Loucy (cell line): ENCODE measurements around the gene JAG2.

Experiments
- EZH2phosphoT487 ChIP-seq: fragments of 200-600 bp; IDR thresholded peaks from 2 replicates; pipeline ENCODE4 v1.6.1; 2018; ENCODE audit warnings: antibody characterized with exemption, mild to moderate bottlenecking, moderate library complexity, borderline replicate concordance
- TF ChIP-seq, protein P1 (sequence below): fragments of 200-600 bp; sonication (generic); conservative IDR thresholded peaks from 2 replicates; pipeline ENCODE4 v1.5.1; 2014; ENCODE audit warnings: mild to moderate bottlenecking, antibody characterized with exemption, low read length

- TF ChIP-seq, protein P1, sequence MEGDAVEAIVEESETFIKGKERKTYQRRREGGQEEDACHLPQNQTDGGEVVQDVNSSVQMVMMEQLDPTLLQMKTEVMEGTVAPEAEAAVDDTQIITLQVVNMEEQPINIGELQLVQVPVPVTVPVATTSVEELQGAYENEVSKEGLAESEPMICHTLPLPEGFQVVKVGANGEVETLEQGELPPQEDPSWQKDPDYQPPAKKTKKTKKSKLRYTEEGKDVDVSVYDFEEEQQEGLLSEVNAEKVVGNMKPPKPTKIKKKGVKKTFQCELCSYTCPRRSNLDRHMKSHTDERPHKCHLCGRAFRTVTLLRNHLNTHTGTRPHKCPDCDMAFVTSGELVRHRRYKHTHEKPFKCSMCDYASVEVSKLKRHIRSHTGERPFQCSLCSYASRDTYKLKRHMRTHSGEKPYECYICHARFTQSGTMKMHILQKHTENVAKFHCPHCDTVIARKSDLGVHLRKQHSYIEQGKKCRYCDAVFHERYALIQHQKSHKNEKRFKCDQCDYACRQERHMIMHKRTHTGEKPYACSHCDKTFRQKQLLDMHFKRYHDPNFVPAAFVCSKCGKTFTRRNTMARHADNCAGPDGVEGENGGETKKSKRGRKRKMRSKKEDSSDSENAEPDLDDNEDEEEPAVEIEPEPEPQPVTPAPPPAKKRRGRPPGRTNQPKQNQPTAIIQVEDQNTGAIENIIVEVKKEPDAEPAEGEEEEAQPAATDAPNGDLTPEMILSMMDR: no peak
- no peak for TF ChIP-seq EZH2phosphoT487
Observed at GRCh38 chr14:105201925-105202513, 33.4 kb upstream of the JAG2 start.
